OCI-LY1 (cell line): Measurements from ENCODE around the gene AJM1.

ENCODE experiments used
- EZH2 ChIP-seq: fragments of 200-600 bp; sonication (generic), shearing (Covaris generic); IDR thresholded peaks from 2 replicates; pipeline ENCODE4 v1.8.0; 2017; ENCODE audit warnings: borderline replicate concordance, mixed run types, mild to moderate bottlenecking, antibody characterized with exemption, low read length, moderate library complexity, mixed read lengths
- TF ChIP-seq, protein P1 (sequence below): fragments of 200-600 bp; sonication (generic), shearing (Covaris generic); IDR thresholded peaks from 2 replicates; pipeline ENCODE4 v1.5.1; 2017; ENCODE audit warnings: mild to moderate bottlenecking, antibody characterized with exemption, low read length, moderate library complexity, mixed read lengths

- TF ChIP-seq, protein P1, sequence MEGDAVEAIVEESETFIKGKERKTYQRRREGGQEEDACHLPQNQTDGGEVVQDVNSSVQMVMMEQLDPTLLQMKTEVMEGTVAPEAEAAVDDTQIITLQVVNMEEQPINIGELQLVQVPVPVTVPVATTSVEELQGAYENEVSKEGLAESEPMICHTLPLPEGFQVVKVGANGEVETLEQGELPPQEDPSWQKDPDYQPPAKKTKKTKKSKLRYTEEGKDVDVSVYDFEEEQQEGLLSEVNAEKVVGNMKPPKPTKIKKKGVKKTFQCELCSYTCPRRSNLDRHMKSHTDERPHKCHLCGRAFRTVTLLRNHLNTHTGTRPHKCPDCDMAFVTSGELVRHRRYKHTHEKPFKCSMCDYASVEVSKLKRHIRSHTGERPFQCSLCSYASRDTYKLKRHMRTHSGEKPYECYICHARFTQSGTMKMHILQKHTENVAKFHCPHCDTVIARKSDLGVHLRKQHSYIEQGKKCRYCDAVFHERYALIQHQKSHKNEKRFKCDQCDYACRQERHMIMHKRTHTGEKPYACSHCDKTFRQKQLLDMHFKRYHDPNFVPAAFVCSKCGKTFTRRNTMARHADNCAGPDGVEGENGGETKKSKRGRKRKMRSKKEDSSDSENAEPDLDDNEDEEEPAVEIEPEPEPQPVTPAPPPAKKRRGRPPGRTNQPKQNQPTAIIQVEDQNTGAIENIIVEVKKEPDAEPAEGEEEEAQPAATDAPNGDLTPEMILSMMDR = no peak
- TF ChIP-seq EZH2 = no peak
Measured at GRCh38 chr9:136835932-136836904, 6.1 kb upstream of the AJM1 start.
